ENCODE results near the gene SDCBP2. TPM values are rescaled to one million over a fixed set of nuclear protein-coding genes. Genes with fewer than 3 reads are reported as not detected.

The SDCBP2 gene
- total and polyA plus RNA-seq, 2 of the 8 experiments (the other 6 are each of a cell fraction or from before 2014, with no cell fraction given), result 4.2 to 6.7 TPM

- TF ChIP-seq KDM1A (IDR thresholded peaks at IDR 0.05; ENCODE audit: borderline replicate concordance, low read length), result no peak
- no peak for TF ChIP-seq RBBP5 (IDR thresholded peaks at IDR 0.05; ENCODE audit: borderline replicate concordance, low read depth, low read length)
- no peak for TF ChIP-seq CHD7 (IDR thresholded peaks at IDR 0.05; ENCODE audit: insufficient replicate concordance, low read length)
- TF ChIP-seq USF2 (IDR thresholded peaks at IDR 0.05; ENCODE audit: low read length), result no peak
- no peak for TF ChIP-seq FOSL1 (IDR thresholded peaks at IDR 0.05; ENCODE audit: insufficient read depth, low read depth, low read length)
- no peak for TF ChIP-seq ATF3 (IDR thresholded peaks at IDR 0.05; ENCODE audit: insufficient read depth, low read depth, low read length)
- TF ChIP-seq TEAD4 (IDR thresholded peaks at IDR 0.05; ENCODE audit: low read depth, low read length), result no peak
- TF ChIP-seq GABPA (IDR thresholded peaks at IDR 0.05; ENCODE audit: borderline replicate concordance, insufficient read depth, low read length), result no peak
- TF ChIP-seq TCF12 (IDR thresholded peaks at IDR 0.05; ENCODE audit: low read depth, low read length), result no peak
Measured at GRCh38 chr20:1305712-1306111, 23.2 kb downstream of the SDCBP2 start (continued).

Measured in H1 (cell line).